Measurements from ENCODE around the gene NEMP1.

DNA sequence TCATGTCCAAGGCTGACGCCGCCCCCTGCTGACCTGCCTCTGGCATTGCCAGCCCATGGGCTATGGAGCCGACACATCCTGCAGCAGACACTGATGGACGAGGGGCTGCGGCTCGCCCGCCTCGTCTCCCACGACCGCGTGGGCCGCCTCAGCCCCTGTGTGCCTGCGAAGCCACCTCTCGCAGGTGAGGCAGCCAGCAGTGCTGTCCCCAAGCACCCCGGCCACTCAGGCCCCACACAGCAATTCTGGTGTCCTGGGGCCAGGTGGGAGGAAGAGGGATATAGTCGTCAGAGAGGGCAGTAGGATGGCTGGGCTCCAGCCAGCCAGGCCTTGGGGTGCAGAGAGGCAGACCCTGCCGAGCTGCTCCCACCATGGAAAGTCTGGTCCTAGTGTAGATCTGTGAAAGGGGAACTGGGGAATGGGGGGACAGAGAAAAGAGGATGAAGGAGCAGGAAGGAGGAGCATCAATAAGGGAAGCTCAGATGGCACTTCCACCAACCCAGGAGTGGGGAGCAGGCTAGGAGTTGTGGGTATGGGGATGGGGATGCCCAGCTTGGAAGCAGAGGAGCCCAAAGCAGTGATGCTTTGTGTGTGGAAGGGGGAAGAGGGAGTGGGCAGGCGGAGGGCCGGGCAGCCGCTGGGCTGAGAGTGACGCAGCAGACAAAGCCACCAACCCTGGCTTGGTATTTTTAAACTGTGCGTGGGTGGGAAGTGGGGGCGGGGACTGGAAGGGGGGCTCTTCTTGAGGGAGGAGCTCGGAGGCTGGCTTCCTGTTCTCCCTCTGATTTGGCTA, 15.0 kb upstream of the NEMP1 start:
- TF ChIP-seq, protein P1, sequence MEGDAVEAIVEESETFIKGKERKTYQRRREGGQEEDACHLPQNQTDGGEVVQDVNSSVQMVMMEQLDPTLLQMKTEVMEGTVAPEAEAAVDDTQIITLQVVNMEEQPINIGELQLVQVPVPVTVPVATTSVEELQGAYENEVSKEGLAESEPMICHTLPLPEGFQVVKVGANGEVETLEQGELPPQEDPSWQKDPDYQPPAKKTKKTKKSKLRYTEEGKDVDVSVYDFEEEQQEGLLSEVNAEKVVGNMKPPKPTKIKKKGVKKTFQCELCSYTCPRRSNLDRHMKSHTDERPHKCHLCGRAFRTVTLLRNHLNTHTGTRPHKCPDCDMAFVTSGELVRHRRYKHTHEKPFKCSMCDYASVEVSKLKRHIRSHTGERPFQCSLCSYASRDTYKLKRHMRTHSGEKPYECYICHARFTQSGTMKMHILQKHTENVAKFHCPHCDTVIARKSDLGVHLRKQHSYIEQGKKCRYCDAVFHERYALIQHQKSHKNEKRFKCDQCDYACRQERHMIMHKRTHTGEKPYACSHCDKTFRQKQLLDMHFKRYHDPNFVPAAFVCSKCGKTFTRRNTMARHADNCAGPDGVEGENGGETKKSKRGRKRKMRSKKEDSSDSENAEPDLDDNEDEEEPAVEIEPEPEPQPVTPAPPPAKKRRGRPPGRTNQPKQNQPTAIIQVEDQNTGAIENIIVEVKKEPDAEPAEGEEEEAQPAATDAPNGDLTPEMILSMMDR (IDR thresholded peaks at IDR 0.05; ENCODE audit: low read depth, low read length, missing input control) = peak; percentile 45
- TF ChIP-seq RXRA (IDR thresholded peaks at IDR 0.05) = no peak
- no peak for TF ChIP-seq TAF1 (conservative IDR thresholded peaks at IDR 0.05)
- TF ChIP-seq YY1 (IDR thresholded peaks at IDR 0.05) = no peak
- TF ChIP-seq, protein P2, sequence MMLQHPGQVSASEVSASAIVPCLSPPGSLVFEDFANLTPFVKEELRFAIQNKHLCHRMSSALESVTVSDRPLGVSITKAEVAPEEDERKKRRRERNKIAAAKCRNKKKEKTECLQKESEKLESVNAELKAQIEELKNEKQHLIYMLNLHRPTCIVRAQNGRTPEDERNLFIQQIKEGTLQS (IDR thresholded peaks at IDR 0.05) = no peak
- TF ChIP-seq SP1 (IDR thresholded peaks at IDR 0.05) = no peak
- no peak for TF ChIP-seq GABPA (IDR thresholded peaks at IDR 0.05 in 1 of 2, conservative IDR thresholded peaks at IDR 0.05 in 1 of 2)
- TF ChIP-seq RAD21 (IDR thresholded peaks at IDR 0.05) = peak; percentile 38 to 68
- TF ChIP-seq EGR1 (IDR thresholded peaks at IDR 0.05; ENCODE audit: low read depth in 2 of 2) = peak; percentile 76 to 96
- no peak for TF ChIP-seq NR2F2 (IDR thresholded peaks at IDR 0.05)
- TF ChIP-seq, protein P3, sequence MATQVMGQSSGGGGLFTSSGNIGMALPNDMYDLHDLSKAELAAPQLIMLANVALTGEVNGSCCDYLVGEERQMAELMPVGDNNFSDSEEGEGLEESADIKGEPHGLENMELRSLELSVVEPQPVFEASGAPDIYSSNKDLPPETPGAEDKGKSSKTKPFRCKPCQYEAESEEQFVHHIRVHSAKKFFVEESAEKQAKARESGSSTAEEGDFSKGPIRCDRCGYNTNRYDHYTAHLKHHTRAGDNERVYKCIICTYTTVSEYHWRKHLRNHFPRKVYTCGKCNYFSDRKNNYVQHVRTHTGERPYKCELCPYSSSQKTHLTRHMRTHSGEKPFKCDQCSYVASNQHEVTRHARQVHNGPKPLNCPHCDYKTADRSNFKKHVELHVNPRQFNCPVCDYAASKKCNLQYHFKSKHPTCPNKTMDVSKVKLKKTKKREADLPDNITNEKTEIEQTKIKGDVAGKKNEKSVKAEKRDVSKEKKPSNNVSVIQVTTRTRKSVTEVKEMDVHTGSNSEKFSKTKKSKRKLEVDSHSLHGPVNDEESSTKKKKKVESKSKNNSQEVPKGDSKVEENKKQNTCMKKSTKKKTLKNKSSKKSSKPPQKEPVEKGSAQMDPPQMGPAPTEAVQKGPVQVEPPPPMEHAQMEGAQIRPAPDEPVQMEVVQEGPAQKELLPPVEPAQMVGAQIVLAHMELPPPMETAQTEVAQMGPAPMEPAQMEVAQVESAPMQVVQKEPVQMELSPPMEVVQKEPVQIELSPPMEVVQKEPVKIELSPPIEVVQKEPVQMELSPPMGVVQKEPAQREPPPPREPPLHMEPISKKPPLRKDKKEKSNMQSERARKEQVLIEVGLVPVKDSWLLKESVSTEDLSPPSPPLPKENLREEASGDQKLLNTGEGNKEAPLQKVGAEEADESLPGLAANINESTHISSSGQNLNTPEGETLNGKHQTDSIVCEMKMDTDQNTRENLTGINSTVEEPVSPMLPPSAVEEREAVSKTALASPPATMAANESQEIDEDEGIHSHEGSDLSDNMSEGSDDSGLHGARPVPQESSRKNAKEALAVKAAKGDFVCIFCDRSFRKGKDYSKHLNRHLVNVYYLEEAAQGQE (IDR thresholded peaks at IDR 0.05) = no peak

Measured in liver (tissue), 3 donors.